Uterus (tissue), 2 donors: ENCODE data around the gene LMBR1L.

ENCODE experiments used
- POLR2A ChIP-seq, 2 donors: fragments of 450-650 bp; IDR thresholded peaks; one replicate each; pipeline ENCODE4 v1.6.1; 2016; ENCODE audit warnings: antibody characterized with exemption in 2 of 2, mild to moderate bottlenecking in 1 of 2, moderate library complexity in 1 of 2
- TF ChIP-seq, protein P1 (sequence below), 4 experiments: fragments of 200-600 bp in 2 of 4; fragments of 450-650 bp in 2 of 4; sonication (generic) in 2 of 4; IDR thresholded peaks; one replicate each; pipeline ENCODE4 v1.5.1; 2016 to 2019; ENCODE audit warnings: antibody characterized with exemption in 4 of 4, mild to moderate bottlenecking in 2 of 4, moderate library complexity in 1 of 4

DNA sequence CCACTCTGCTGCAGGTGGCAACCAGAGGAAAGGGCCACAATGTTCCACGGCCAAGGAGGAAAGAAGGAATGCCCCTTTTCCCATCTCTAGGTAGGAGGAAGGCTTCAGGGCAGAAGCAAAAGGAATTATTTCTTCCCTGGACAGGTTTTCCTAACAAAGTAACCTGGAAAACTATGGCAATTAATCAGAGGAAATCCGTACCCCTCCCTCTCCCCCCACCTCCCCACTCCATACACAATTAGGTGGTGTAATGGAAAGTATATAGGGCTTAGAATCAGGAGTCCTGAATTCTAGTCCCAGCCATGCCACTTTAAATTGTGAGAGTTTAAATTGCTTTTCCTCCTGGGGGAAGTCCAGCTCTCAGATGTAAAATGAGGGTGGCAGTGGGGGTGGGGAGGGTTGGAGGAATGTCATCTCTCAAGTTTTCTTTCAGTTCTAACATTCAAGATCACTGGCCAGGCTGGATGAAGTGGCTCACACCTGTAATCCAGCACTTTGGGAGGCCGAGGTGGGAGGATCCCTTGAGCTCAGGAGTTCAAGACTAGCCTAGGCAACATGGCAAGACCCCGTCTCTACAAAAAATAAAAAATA is 17.7 kb downstream of the LMBR1L start:
- no peak for TF ChIP-seq POLR2A (IDR thresholded peaks at IDR 0.05)
- TF ChIP-seq, protein P1, sequence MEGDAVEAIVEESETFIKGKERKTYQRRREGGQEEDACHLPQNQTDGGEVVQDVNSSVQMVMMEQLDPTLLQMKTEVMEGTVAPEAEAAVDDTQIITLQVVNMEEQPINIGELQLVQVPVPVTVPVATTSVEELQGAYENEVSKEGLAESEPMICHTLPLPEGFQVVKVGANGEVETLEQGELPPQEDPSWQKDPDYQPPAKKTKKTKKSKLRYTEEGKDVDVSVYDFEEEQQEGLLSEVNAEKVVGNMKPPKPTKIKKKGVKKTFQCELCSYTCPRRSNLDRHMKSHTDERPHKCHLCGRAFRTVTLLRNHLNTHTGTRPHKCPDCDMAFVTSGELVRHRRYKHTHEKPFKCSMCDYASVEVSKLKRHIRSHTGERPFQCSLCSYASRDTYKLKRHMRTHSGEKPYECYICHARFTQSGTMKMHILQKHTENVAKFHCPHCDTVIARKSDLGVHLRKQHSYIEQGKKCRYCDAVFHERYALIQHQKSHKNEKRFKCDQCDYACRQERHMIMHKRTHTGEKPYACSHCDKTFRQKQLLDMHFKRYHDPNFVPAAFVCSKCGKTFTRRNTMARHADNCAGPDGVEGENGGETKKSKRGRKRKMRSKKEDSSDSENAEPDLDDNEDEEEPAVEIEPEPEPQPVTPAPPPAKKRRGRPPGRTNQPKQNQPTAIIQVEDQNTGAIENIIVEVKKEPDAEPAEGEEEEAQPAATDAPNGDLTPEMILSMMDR (IDR thresholded peaks at IDR 0.05) = no peak
